SK-N-MC (cell line): Measurements from ENCODE around the gene LMOD1.

ENCODE experiments used
- EZH2 ChIP-seq: fragments of 200-600 bp; sonication (generic); IDR thresholded peaks from one replicate; pipeline ENCODE4 v1.6.1; 2017; ENCODE audit warnings: antibody characterized with exemption
- POLR2AphosphoS5 ChIP-seq: IDR thresholded peaks from 2 replicates; pipeline ENCODE4 v1.6.1; 2012; ENCODE audit warnings: mild to moderate bottlenecking, low read depth, low read length, borderline replicate concordance

DNA sequence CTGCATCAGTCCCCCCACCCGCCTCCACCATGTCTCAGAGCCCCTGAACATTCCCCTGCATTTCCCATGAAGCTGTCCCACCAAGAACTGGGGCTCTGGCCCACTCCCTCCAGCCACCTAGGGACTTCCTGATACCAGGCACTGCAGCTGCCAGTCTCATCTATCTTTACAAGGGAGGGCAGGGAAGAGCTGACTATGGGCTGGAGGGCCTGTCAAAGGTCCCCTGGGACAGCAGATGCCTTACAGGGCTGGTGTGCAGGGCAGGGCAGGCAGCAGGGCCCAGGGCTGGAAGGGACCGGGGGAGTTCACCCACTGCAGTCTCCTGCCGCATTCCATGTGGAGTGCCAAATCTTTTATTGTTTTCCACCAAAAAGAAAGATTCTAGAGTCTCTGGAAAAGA, 40.0 kb downstream of the LMOD1 start:
- TF ChIP-seq EZH2 = no peak
- no peak for TF ChIP-seq POLR2AphosphoS5
